IMR-90 (cell line): ENCODE measurements around the gene EVI2A.
"Not testable (repeated sequence)": the region's sequence is repeated elsewhere in the genome, so short reads cannot be mapped to it uniquely, and the experiment has no call there.

Source experiments
- MAFK ChIP-seq: IDR thresholded peaks from 2 replicates; pipeline ENCODE4 v1.6.1; 2012; ENCODE audit warnings: low read depth, low read length, improper control_type of control experiment
- MXI1 ChIP-seq: IDR thresholded peaks from 2 replicates; pipeline ENCODE4 v1.6.1; 2012; ENCODE audit warnings: low read depth, mild to moderate bottlenecking, low read length, moderate library complexity, borderline replicate concordance
- POLR2A ChIP-seq: IDR thresholded peaks from 2 replicates; pipeline ENCODE4 v1.6.1; 2012; ENCODE audit warnings: mild to moderate bottlenecking, low read depth, low read length
- TF ChIP-seq, protein P1 (sequence below): conservative IDR thresholded peaks from 2 replicates; pipeline ENCODE4 v1.5.1; 2012; ENCODE audit warnings: mild to moderate bottlenecking, low read depth, low read length, improper control_type of control experiment

GRCh38 chr17:31312223-31312622 lies 9.2 kb downstream of the EVI2A start:
- TF ChIP-seq, protein P1, sequence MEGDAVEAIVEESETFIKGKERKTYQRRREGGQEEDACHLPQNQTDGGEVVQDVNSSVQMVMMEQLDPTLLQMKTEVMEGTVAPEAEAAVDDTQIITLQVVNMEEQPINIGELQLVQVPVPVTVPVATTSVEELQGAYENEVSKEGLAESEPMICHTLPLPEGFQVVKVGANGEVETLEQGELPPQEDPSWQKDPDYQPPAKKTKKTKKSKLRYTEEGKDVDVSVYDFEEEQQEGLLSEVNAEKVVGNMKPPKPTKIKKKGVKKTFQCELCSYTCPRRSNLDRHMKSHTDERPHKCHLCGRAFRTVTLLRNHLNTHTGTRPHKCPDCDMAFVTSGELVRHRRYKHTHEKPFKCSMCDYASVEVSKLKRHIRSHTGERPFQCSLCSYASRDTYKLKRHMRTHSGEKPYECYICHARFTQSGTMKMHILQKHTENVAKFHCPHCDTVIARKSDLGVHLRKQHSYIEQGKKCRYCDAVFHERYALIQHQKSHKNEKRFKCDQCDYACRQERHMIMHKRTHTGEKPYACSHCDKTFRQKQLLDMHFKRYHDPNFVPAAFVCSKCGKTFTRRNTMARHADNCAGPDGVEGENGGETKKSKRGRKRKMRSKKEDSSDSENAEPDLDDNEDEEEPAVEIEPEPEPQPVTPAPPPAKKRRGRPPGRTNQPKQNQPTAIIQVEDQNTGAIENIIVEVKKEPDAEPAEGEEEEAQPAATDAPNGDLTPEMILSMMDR: not testable (repeated sequence)
- TF ChIP-seq MAFK, MXI1, POLR2A: not testable (repeated sequence)
